Measurements from ENCODE around the gene DHX58. TPM values are rescaled to one million over a fixed set of nuclear protein-coding genes. Genes with fewer than 3 reads are reported as not detected.

DHX58 gene
- total and polyA plus RNA-seq, 10 of the 15 experiments (the other 5 are each of a cell fraction or from before 2014, with no cell fraction given): 3.5 to 69.8 (median 16.4) TPM

GRCh38 chr17:42135151-42135550 is 22.6 kb upstream of the DHX58 start (continued):
- TF ChIP-seq ZNF592 (IDR thresholded peaks at IDR 0.05) (no peak), SPI1 (IDR thresholded peaks at IDR 0.05; ENCODE audit: borderline replicate concordance, insufficient read depth, low read depth, low read length) (no peak)

DNA sequence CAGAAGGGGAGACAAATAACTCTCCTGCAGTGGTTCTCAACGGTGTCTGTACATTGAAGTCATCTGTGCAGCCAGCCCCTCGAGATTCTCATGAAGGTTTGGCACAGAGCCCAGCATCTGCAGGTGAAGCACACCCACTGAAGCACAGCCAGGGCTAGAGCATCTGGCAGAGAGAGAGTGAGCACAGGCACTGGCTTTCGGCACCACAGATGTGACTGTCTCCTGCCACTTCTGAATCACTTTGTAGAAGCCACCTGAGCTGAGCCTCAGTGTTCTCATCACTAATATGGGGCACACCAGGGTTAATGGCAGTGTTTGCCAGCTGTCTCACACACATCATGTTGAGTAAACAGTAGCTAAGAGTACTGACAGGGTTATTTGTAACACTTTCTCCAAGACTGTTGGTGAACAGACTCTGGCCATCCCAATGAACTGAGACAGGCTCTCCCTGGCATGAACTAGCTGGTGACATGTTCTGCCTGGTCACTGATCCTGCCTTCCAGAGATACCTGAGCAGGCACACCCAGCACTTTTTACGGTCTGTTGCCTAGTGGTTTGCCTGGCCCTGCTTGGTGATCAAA is 21.0 kb upstream of the DHX58 start:
- ChIA-PET POLR2A (interaction anchor here (0.6 to 1.3 kb wide), 6 partner anchors 9 to 115 kb away, joined by 3 to 6 read pairs (median 3); partner anchors contain the start of gene GHDC), RAD21 (ENCODE audit: unreplicated experiment) (interaction anchor here (1.6 kb wide), 1 partner anchor 47 kb away, joined by 3 read pairs; no protein-coding TSS in a partner anchor), SMC1A (ENCODE audit: uncharacterized antibody, unreplicated experiment) (interaction anchor here (1.1 to 1.9 kb wide), 3 partner anchors 10 to 48 kb away, joined by 3 to 5 read pairs (median 3); partner anchors contain the start of gene KCNH4), CTCF (interaction anchor here (1.3 to 2.4 kb wide), 5 partner anchors 11 to 170 kb away, joined by 4 to 12 read pairs (median 5); partner anchors contain the start of gene KCNH4)
- Histone ChIP-seq H3K36me3 (ENCODE audit: control insufficient read depth in 2 of 2, insufficient read depth in 2 of 2, low read length in 1 of 2) (peaks cover 21 to 29% of the 10 kb centered on the region in 2 experiments; a peak in 3 of 4 replicates), H4K20me1 (ENCODE audit: control insufficient read depth, insufficient read depth) (peaks cover 22% of the 10 kb centered on the region; the same call in 1 of the 2 replicates), H3K27me3 (replicated peaks in 1 of 2; ENCODE audit: control insufficient read depth in 2 of 2, insufficient read depth in 2 of 2, low read length in 1 of 2) (no peaks in the 10 kb centered on the region), H3K4me1 (ENCODE audit: control insufficient read depth, insufficient read depth, low read length) (peaks cover 25% of the 10 kb centered on the region), H3K9me3 (replicated peaks; ENCODE audit: control insufficient read depth, insufficient read depth, low read length) (no peaks in the 10 kb centered on the region), H3K79me2 (ENCODE audit: control insufficient read depth, insufficient read depth, low read length) (peaks cover 36% of the 10 kb centered on the region), H3K27ac (ENCODE audit: control insufficient read depth, insufficient read depth) (no peak overlapping the region), H3K4me3 (no peak overlapping the region), H3K9ac (ENCODE audit: control insufficient read depth, insufficient read depth, low read length) (no peak overlapping the region), H3K4me2 (ENCODE audit: control insufficient read depth, insufficient read depth) (peak overlapping the region; percentile 41; the same call in 1 of the 2 replicates), H2AFZ (ENCODE audit: control insufficient read depth, low read depth, low read length) (no peak overlapping the region)
- WGBS (ENCODE audit: insufficient coverage, insufficient replicate concordance, low lambda C conversion rate, missing lambda C conversion rate): 1% methylated on average over 4 of the region's 4 CpGs
- DNase-seq (ENCODE audit: low read depth, low spot score) (no peak), FAIRE-seq (peak; percentile 68), ATAC-seq (peak; percentile 81)
- in situ Hi-C loops (cut with MboI) (no loop called here), intact Hi-C loops (cut with micrococcal nuclease; ENCODE audit: unreplicated experiment) (no loop called here)
- no TSS peak for BruUV-seq (replicated peaks)
- TF ChIP-seq POLR2AphosphoS5 (IDR thresholded peaks at IDR 0.05; ENCODE audit: low read length) (0 out of 2 replicates have a peak, but pooled peaks have one; percentile 6), TCF3 (IDR thresholded peaks at IDR 0.05; ENCODE audit: borderline replicate concordance, insufficient read depth, low read depth, low read length) (peak; percentile 76), TCF12 (IDR thresholded peaks at IDR 0.05; ENCODE audit: low read depth, low read length) (peak; percentile 68; the same call in 1 of the 2 replicates), CHD2 (IDR thresholded peaks at IDR 0.05; ENCODE audit: borderline replicate concordance, low read depth, low read length) (no peak), RUNX3 (IDR thresholded peaks at IDR 0.05; ENCODE audit: low read length) (peak; percentile 19; the same call in 1 of the 2 replicates)
- TF ChIP-seq, protein P1, sequence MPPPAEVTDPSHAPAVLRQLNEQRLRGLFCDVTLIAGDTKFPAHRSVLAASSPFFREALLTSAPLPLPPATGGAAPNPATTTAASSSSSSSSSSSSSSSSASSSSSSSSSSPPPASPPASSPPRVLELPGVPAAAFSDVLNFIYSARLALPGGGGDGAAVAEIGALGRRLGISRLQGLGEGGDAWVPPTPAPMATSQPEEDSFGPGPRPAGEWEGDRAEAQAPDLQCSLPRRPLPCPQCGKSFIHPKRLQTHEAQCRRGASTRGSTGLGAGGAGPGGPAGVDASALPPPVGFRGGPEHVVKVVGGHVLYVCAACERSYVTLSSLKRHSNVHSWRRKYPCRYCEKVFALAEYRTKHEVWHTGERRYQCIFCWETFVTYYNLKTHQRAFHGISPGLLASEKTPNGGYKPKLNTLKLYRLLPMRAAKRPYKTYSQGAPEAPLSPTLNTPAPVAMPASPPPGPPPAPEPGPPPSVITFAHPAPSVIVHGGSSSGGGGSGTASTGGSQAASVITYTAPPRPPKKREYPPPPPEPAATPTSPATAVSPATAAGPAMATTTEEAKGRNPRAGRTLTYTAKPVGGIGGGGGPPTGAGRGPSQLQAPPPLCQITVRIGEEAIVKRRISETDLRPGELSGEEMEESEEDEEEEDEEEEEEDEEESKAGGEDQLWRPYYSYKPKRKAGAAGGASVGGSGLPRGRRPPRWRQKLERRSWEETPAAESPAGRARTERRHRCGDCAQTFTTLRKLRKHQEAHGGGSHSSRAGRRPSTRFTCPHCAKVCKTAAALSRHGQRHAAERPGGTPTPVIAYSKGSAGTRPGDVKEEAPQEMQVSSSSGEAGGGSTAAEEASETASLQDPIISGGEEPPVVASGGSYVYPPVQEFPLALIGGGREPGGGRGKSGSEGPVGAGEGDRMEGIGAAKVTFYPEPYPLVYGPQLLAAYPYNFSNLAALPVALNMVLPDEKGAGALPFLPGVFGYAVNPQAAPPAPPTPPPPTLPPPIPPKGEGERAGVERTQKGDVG (CRISPR knock-in tag; IDR thresholded peaks at IDR 0.05): no peak
- TF ChIP-seq, protein P2, sequence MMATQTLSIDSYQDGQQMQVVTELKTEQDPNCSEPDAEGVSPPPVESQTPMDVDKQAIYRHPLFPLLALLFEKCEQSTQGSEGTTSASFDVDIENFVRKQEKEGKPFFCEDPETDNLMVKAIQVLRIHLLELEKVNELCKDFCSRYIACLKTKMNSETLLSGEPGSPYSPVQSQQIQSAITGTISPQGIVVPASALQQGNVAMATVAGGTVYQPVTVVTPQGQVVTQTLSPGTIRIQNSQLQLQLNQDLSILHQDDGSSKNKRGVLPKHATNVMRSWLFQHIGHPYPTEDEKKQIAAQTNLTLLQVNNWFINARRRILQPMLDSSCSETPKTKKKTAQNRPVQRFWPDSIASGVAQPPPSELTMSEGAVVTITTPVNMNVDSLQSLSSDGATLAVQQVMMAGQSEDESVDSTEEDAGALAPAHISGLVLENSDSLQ (IDR thresholded peaks at IDR 0.05): no peak
